Panc1 (cell line): ENCODE measurements around the gene KCNQ1. TPM values are rescaled to one million over a fixed set of nuclear protein-coding genes. Genes with fewer than 3 reads are reported as not detected.

ENCODE experiments used
- ATAC-seq: fragments of 200-7000 bp; cut with Tn5 transposase; 2 replicates; pipeline ENCODE4 v1.9.1; 2020; ENCODE audit warnings: mild to moderate bottlenecking, moderate library complexity
- BruUV-seq: library from RNA; stranded (reverse); fragments of 400-500 nt; replicated peaks from 2 replicates; lab custom pipeline; 2021; lab: Mats Ljungman, UMichigan
- CTCF ChIA-PET: fragments of 300-600 bp; sonication (Branson Sonifier 250); formaldehyde crosslinking; loops from one replicate; lab custom pipeline; 2022; ENCODE audit warnings: antibody characterized with exemption; lab: Charles Lee
- POLR2A ChIA-PET: fragments of 300-600 bp; sonication (Branson Sonifier 250); formaldehyde crosslinking; loops from one replicate; lab custom pipeline; 2022; ENCODE audit warnings: antibody characterized with exemption; lab: Charles Lee
- DNase-seq: peaks from one replicate; pipeline ENCODE4 v3.0.0-alpha.2; 2010; ENCODE audit warnings: low read depth, low spot score
- H3K27ac ChIP-seq: 2 replicates; pipeline ENCODE4 v1.5.1; 2011; ENCODE audit warnings: mild to moderate bottlenecking, low read length, inconsistent platforms
- H3K27me3 ChIP-seq: fragments of 200-500 bp; sonication (Bioruptor generic); 2 replicates; pipeline ENCODE4 v1.6.0; 2014; ENCODE audit warnings: low read length, inconsistent platforms; ENCODE audit not compliant: control insufficient read depth, insufficient read depth
- H3K36me3 ChIP-seq: fragments of 200-500 bp; sonication (Bioruptor generic); 2 replicates; pipeline ENCODE4 v1.5.1; 2014; ENCODE audit warnings: inconsistent platforms, mild to moderate bottlenecking, low read length, moderate library complexity; ENCODE audit not compliant: control insufficient read depth, insufficient read depth
- H3K4me1 ChIP-seq: 2 replicates; pipeline ENCODE4 v1.5.1; 2011; ENCODE audit warnings: inconsistent platforms, mild to moderate bottlenecking, low read length, moderate library complexity; ENCODE audit not compliant: control insufficient read depth, insufficient read depth
- H3K4me3 ChIP-seq, 2 experiments: 2 replicates each; pipeline ENCODE4 v1.5.1; 2011 to 2012; ENCODE audit warnings: low read depth in 2 of 2, low read length in 2 of 2, mild to moderate bottlenecking in 2 of 2, inconsistent platforms in 1 of 2, moderate library complexity in 1 of 2
- H3K9me3 ChIP-seq: fragments of 200-500 bp; sonication (Bioruptor generic); 2 replicates; pipeline ENCODE4 v1.5.1; 2014; ENCODE audit warnings: low read depth, mild to moderate bottlenecking, inconsistent platforms, low read length, moderate library complexity; ENCODE audit not compliant: control insufficient read depth, insufficient read depth
- CTCF ChIP-seq: fragments of 450-650 bp; IDR thresholded peaks from 2 replicates; pipeline ENCODE4 v1.5.1; 2017; ENCODE audit warnings: mild to moderate bottlenecking
- POLR2AphosphoS5 ChIP-seq: IDR thresholded peaks from 2 replicates; pipeline ENCODE4 v1.6.1; 2012; ENCODE audit warnings: mild to moderate bottlenecking, low read depth, low read length, moderate library complexity
- REST ChIP-seq, 2 experiments: IDR thresholded peaks; 2 replicates each; pipeline ENCODE4 v1.6.1; 2011 to 2012; ENCODE audit warnings: low read depth in 2 of 2, control low read depth in 1 of 2, low read length in 1 of 2, mild to moderate bottlenecking in 1 of 2, moderate library complexity in 1 of 2; ENCODE audit not compliant: insufficient read depth in 1 of 2
- SIN3A ChIP-seq: IDR thresholded peaks from 2 replicates; pipeline ENCODE4 v1.6.1; 2012; ENCODE audit warnings: low read depth, mild to moderate bottlenecking, low read length, moderate library complexity, borderline replicate concordance; ENCODE audit not compliant: insufficient read depth
- TCF7L2 ChIP-seq: IDR thresholded peaks from 2 replicates; pipeline ENCODE4 v1.6.1; 2011; ENCODE audit warnings: mild to moderate bottlenecking, low read depth, low read length, inconsistent platforms
- in situ Hi-C: cut with HindIII; loops from 2 replicates; pipeline ENCODE4 v1.10.0; 2016; ENCODE audit warnings: low sequenced_read_pairs, low pct_unique_long_range_greater_than_20kb
- intact Hi-C: fragments of 100-400 bp; cut with micrococcal nuclease; formaldehyde crosslinking; loops from one replicate; pipeline ENCODE4 v1.10.0; 2022; ENCODE audit not compliant: unreplicated experiment
- total RNA-seq: library from RNA; stranded (reverse); gene quantifications from one replicate; pipeline ENCODE4 v1.2.1, GENCODE V29; 2021; ENCODE audit not compliant: unreplicated experiment

KCNQ1 gene
- total RNA-seq, 1 experiment from 2014 or later = 1.0 TPM

DNA sequence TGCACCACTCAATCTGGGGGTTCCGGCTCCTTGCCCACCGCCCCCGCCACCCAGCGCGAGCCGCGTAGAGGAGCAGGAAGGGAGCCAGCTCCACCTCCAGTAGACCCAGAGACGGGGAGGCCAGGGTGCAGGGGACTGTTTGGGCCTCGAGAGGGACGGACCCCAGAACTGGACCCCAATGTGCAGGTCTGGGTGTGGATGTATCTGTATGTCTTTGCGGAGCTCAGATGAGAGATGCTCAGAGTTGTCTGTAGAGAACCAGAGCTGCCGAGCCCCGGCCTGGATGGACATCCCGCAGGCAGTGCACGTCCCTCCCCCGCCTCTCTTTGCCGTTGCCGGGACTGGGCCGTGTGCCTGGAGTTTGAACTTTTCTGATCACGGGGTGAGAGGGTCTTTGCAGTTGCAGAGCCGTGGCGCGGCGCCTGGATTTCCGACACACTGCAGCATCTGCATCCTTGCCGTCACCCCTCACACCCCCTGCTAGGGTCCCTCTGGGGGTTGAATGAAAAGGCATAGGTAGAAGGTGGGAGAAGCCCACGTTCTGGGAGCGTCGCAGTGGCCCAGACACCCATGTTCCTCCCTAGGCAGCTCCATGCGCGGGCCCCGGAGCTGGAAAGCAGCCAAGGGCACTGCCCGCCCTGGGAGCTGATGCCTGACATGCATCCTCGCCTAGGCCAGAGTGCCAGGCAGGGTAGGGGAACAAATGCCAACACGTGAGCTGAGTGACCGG is 105.2 kb downstream of the KCNQ1 start:
- POLR2A ChIA-PET = no interaction called here
- H3K9me3 ChIP-seq = no peaks in the 10 kb centered on the region
- CTCF ChIA-PET = no interaction called here
- no TSS peak for BruUV-seq
- TF ChIP-seq TCF7L2 = no peak
- no peak for TF ChIP-seq POLR2AphosphoS5
- no peak for TF ChIP-seq SIN3A
- TF ChIP-seq REST (IDR thresholded peaks at IDR 0.05; ENCODE audit: insufficient read depth in 1 of 2, low read depth in 2 of 2, low read length in 1 of 2) = no peak
- TF ChIP-seq CTCF = no peak
- intact Hi-C loops = loop anchor here (10.0 kb wide), 1 partner anchor 145 kb away; the partner anchor contains the start of gene KCNQ1OT1
- H3K27me3 ChIP-seq = peaks cover 1% of the 10 kb centered on the region
- no peak overlapping the region for H3K27ac ChIP-seq
- no peak overlapping the region for H3K4me3 ChIP-seq
- H3K4me1 ChIP-seq = no peaks in the 10 kb centered on the region
- in situ Hi-C loops = no loop called here
- DNase-seq (no peak), ATAC-seq (no peak)
- no peaks in the 10 kb centered on the region for H3K36me3 ChIP-seq

DNA sequence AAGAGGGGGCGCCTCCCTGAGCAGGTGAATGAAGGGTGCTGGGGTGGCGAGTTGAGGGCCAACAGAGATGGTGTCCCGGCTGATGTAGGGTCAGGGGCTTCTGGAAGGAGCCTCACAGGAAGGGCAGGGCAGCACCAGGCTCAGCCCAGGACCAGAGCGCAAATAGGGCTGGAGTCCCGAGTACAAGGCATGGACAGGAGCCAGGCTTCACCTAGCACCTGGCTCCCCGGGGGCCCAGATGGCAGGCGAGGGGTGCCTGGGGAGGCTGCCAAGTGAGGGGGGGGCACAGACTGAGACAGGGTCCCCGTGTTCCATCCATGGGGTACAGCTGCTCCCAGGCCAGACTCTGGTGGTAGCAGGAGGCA is 105.8 kb downstream of the KCNQ1 start:
- no peak for TF ChIP-seq POLR2AphosphoS5
- no peak for TF ChIP-seq SIN3A
- TF ChIP-seq CTCF = no peak
- no peak for TF ChIP-seq REST (IDR thresholded peaks at IDR 0.05; ENCODE audit: insufficient read depth in 1 of 2, low read depth in 2 of 2, low read length in 1 of 2)
- TF ChIP-seq TCF7L2 = no peak
- no TSS peak for BruUV-seq
- Histone ChIP-seq H3K4me1 (no peaks in the 10 kb centered on the region), H3K9me3 (no peaks in the 10 kb centered on the region), H3K36me3 (no peaks in the 10 kb centered on the region), H3K27ac (no peak overlapping the region), H3K27me3 (no peaks in the 10 kb centered on the region; the same call in none of the 2 replicates), H3K4me3 (no peak overlapping the region)
- in situ Hi-C loops (no loop called here), intact Hi-C loops (no loop called here)
- ATAC-seq = no peak
- POLR2A ChIA-PET = no interaction called here
- CTCF ChIA-PET = no interaction called here
- DNase-seq = no peak
